K562 (cell line): ENCODE measurements around the gene PPP4R4. TPM values are rescaled to one million over a fixed set of nuclear protein-coding genes. Genes with fewer than 3 reads are reported as not detected.

Experiments
- CHCHD3 ChIP-seq: fragments of 250-450 bp; sonication (Bioruptor Pico); IDR thresholded peaks from 2 replicates; pipeline ENCODE4 v2.1.2; 2022; ENCODE audit warnings: mild to moderate bottlenecking
- CTCFL ChIP-seq: IDR thresholded peaks from 2 replicates; pipeline ENCODE4 v1.6.1; 2011; ENCODE audit warnings: borderline replicate concordance, low read depth, mild to moderate bottlenecking, moderate library complexity, low read length; ENCODE audit not compliant: insufficient read depth, poor library complexity, severe bottlenecking
- DIDO1 ChIP-seq: fragments of 450-650 bp; IDR thresholded peaks from 2 replicates; pipeline ENCODE4 v1.6.1; 2016; ENCODE audit warnings: low read depth, missing biosample characterization, missing genetic modification characterization
- ESRRB ChIP-seq: fragments of 250-450 bp; sonication (Bioruptor Pico); IDR thresholded peaks from 2 replicates; pipeline ENCODE4 v1.5.0; 2020; ENCODE audit warnings: mild to moderate bottlenecking, moderate library complexity, borderline replicate concordance
- FOXA3 ChIP-seq, 2 experiments: fragments of 450-650 bp in 1 of 2; sonication (generic) in 1 of 2; formaldehyde crosslinking; IDR thresholded peaks in 1 of 2; conservative IDR thresholded peaks in 1 of 2; 2 replicates each; pipeline versions ENCODE4 v1.4.0 to v1.8.0; 2020 to 2022; ENCODE audit warnings: mild to moderate bottlenecking in 2 of 2, missing genetic modification reagents in 1 of 2
- GABPA ChIP-seq: fragments of 200-800 bp; sonication (Bioruptor generic); conservative IDR thresholded peaks from 2 replicates; pipeline ENCODE4 v1.6.1; 2016; ENCODE audit warnings: low read depth, missing genetic modification characterization, missing compliant biosample characterization
- GABPB1 ChIP-seq: sonication (generic); formaldehyde crosslinking; IDR thresholded peaks from 2 replicates; pipeline ENCODE4 v1.8.0; 2022; ENCODE audit warnings: mild to moderate bottlenecking, missing genetic modification reagents
- IFI16 ChIP-seq: fragments of 250-450 bp; sonication (Bioruptor Pico); IDR thresholded peaks from 2 replicates; pipeline ENCODE4 v2.1.2; 2022; ENCODE audit warnings: mild to moderate bottlenecking, inconsistent platforms
- KDM1A ChIP-seq, 2 experiments: fragments of 450-650 bp; IDR thresholded peaks; 2 replicates each; pipeline ENCODE4 v1.6.1; 2016; ENCODE audit warnings: mild to moderate bottlenecking in 2 of 2
- KLF10 ChIP-seq: fragments of 250-450 bp; sonication (Bioruptor Pico); IDR thresholded peaks from 2 replicates; pipeline ENCODE4 v1.6.1; 2021; ENCODE audit warnings: matching md5 sums
- MTA1 ChIP-seq: fragments of 450-650 bp; IDR thresholded peaks from 2 replicates; pipeline ENCODE4 v1.6.1; 2017; ENCODE audit warnings: borderline replicate concordance
- MXI1 ChIP-seq: IDR thresholded peaks from 2 replicates; pipeline ENCODE4 v1.6.1; 2011; ENCODE audit warnings: low read depth, mild to moderate bottlenecking, improper control_type of control experiment, low read length
- NEUROD1 ChIP-seq: fragments of 150-350 bp; IDR thresholded peaks from 2 replicates; pipeline ENCODE4 v1.6.1; 2014; ENCODE audit warnings: borderline replicate concordance, low read length, low read depth; ENCODE audit not compliant: partially characterized antibody
- PHB ChIP-seq: fragments of 250-450 bp; sonication (Bioruptor Pico); IDR thresholded peaks from 2 replicates; pipeline ENCODE4 v1.5.0; 2021
- ZFP30 ChIP-seq: fragments of 250-450 bp; sonication (Bioruptor Pico); IDR thresholded peaks from 2 replicates; pipeline ENCODE4 v1.8.0; 2022; ENCODE audit warnings: moderate library complexity, mild to moderate bottlenecking, inconsistent platforms, borderline replicate concordance
- ZNF23 ChIP-seq: fragments of 250-450 bp; sonication (Bioruptor Pico); IDR thresholded peaks from 2 replicates; pipeline ENCODE4 v1.4.0; 2020; ENCODE audit warnings: mild to moderate bottlenecking
- ZNF3 ChIP-seq: fragments of 250-450 bp; sonication (Bioruptor Pico); IDR thresholded peaks from 2 replicates; pipeline ENCODE4 v1.5.0; 2021; ENCODE audit warnings: mild to moderate bottlenecking, moderate library complexity
- ZNF444 ChIP-seq: fragments of 250-450 bp; sonication (Bioruptor Pico); IDR thresholded peaks from 2 replicates; pipeline ENCODE4 v1.4.0; 2020; ENCODE audit warnings: mild to moderate bottlenecking, moderate library complexity
- ZNF717 ChIP-seq: fragments of 250-450 bp; sonication (Bioruptor Pico); IDR thresholded peaks from 2 replicates; pipeline ENCODE4 v1.5.0; 2021
- polyA plus RNA-seq, 8 experiments: library from polyadenylated mRNA; depleted of rRNA in 4 of 8; stranded (reverse) in 5 of 8; unstranded in 3 of 8; fragments of >200 nt; fragmentation: Nextera tagmentation in 2 of 8; fragmentation: Illumina TruSeq in 1 of 8; extraction: Ambion mirVana in 2 of 8; extraction: Trizol in 1 of 8; gene quantifications; 2 replicates each; pipeline versions ENCODE4 v1.2.1 to v1.2.3, GENCODE V29; 2011 to 2014; ENCODE audit warnings: inconsistent platforms in 1 of 8, missing spikeins in 1 of 8
- total RNA-seq, 7 experiments: library from RNA; depleted of rRNA in 6 of 7; stranded (reverse); fragments of >200 nt in 6 of 7; fragmentation: Illumina TruSeq in 2 of 7; extraction: Trizol in 2 of 7; gene quantifications; 2 replicates each; pipeline versions ENCODE4 v1.2.1 to v1.2.3, GENCODE V29; 2011 to 2021; ENCODE audit warnings: low replicate concordance in 1 of 7
- TF ChIP-seq, protein P1 (sequence below): sonication (generic); formaldehyde crosslinking; IDR thresholded peaks from 2 replicates; pipeline ENCODE4 v1.8.1; 2023; ENCODE audit warnings: mild to moderate bottlenecking, missing genetic modification reagents
- TF ChIP-seq, protein P2 (sequence below): fragments of 450-650 bp; IDR thresholded peaks from 2 replicates; pipeline ENCODE4 v1.6.1; 2017; ENCODE audit warnings: antibody characterized with exemption, mild to moderate bottlenecking

Gene PPP4R4
- total and polyA plus RNA-seq, 9 of the 15 experiments (the other 6 are each of a cell fraction or from before 2014, with no cell fraction given) = 0.11 to 0.26 TPM; not detected in 7

DNA sequence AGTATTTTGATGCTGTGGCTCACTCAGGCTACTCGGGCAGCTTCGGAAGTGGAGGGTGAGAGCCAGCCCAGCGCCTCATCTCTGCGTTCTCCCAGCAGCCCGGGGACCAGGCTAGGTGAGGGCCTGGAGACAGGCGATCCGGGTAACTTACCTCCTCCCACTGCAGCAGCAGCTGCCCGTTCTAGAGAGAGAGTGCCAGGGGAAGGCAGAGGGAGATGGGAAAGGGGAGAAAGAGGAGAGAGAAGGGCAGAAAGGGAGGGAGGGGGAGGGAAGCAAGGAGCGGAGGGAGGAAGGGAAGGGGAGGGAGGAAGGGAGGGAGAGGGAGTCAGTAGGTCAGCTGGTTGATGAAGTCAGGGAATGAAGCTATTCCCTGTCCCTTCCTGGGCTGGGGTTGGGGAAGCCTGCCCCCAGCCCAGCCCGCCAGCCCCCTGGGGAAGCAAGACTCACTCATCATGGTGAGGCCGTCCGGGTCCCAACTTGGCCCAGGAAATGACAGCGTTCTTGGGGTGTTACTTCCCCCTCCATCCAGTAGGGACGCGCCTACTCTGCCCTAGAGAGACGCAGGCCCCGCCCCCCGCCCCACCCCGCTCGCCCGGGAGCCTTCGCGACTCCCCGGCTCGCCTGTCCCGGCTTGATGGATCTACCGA, 44.9 kb upstream of the PPP4R4 start, which contains the start of gene IFI27L2 (continued):
- TF ChIP-seq IFI16 (CRISPR knock-in tag) (no peak), MTA1 (no peak), ZFP30 (no peak), ZNF3 (CRISPR knock-in tag) (no peak), CHCHD3 (no peak), GABPA (0 out of 2 replicates have a peak, but pooled peaks have one; percentile 22), DIDO1 (tag) (no peak), KDM1A (IDR thresholded peaks at IDR 0.05) (peak in 1 of 2 experiments; percentile 55; a peak in 1 of 4 replicates), ZNF23 (CRISPR knock-in tag) (no peak), ZNF444 (0 out of 2 replicates have a peak, but pooled peaks have one; percentile 46), FOXA3 (CRISPR knock-in tag; conservative IDR thresholded peaks at IDR 0.05 in 1 of 2, IDR thresholded peaks at IDR 0.05 in 1 of 2) (no peak), KLF10 (CRISPR knock-in tag) (no peak), GABPB1 (no peak), ZNF717 (CRISPR knock-in tag) (no peak), NEUROD1 (no peak), ESRRB (no peak), PHB (no peak), MXI1 (no peak), CTCFL (no peak)
- TF ChIP-seq, protein P1, sequence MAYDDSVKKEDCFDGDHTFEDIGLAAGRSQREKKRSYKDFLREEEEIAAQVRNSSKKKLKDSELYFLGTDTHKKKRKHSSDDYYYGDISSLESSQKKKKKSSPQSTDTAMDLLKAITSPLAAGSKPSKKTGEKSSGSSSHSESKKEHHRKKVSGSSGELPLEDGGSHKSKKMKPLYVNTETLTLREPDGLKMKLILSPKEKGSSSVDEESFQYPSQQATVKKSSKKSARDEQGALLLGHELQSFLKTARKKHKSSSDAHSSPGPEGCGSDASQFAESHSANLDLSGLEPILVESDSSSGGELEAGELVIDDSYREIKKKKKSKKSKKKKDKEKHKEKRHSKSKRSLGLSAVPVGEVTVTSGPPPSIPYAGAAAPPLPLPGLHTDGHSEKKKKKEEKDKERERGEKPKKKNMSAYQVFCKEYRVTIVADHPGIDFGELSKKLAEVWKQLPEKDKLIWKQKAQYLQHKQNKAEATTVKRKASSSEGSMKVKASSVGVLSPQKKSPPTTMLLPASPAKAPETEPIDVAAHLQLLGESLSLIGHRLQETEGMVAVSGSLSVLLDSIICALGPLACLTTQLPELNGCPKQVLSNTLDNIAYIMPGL (CRISPR knock-in tag) = no peak
- TF ChIP-seq, protein P2, sequence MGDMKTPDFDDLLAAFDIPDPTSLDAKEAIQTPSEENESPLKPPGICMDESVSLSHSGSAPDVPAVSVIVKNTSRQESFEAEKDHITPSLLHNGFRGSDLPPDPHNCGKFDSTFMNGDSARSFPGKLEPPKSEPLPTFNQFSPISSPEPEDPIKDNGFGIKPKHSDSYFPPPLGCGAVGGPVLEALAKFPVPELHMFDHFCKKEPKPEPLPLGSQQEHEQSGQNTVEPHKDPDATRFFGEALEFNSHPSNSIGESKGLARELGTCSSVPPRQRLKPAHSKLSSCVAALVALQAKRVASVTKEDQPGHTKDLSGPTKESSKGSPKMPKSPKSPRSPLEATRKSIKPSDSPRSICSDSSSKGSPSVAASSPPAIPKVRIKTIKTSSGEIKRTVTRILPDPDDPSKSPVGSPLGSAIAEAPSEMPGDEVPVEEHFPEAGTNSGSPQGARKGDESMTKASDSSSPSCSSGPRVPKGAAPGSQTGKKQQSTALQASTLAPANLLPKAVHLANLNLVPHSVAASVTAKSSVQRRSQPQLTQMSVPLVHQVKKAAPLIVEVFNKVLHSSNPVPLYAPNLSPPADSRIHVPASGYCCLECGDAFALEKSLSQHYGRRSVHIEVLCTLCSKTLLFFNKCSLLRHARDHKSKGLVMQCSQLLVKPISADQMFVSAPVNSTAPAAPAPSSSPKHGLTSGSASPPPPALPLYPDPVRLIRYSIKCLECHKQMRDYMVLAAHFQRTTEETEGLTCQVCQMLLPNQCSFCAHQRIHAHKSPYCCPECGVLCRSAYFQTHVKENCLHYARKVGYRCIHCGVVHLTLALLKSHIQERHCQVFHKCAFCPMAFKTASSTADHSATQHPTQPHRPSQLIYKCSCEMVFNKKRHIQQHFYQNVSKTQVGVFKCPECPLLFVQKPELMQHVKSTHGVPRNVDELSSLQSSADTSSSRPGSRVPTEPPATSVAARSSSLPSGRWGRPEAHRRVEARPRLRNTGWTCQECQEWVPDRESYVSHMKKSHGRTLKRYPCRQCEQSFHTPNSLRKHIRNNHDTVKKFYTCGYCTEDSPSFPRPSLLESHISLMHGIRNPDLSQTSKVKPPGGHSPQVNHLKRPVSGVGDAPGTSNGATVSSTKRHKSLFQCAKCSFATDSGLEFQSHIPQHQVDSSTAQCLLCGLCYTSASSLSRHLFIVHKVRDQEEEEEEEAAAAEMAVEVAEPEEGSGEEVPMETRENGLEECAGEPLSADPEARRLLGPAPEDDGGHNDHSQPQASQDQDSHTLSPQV = no peak
